ENCODE data around the gene PWP2. TPM values are rescaled to one million over a fixed set of nuclear protein-coding genes. Genes with fewer than 3 reads are reported as not detected.

PWP2 gene
- total RNA-seq, 1 donor from 2014 or later = 20.4 TPM

DNA sequence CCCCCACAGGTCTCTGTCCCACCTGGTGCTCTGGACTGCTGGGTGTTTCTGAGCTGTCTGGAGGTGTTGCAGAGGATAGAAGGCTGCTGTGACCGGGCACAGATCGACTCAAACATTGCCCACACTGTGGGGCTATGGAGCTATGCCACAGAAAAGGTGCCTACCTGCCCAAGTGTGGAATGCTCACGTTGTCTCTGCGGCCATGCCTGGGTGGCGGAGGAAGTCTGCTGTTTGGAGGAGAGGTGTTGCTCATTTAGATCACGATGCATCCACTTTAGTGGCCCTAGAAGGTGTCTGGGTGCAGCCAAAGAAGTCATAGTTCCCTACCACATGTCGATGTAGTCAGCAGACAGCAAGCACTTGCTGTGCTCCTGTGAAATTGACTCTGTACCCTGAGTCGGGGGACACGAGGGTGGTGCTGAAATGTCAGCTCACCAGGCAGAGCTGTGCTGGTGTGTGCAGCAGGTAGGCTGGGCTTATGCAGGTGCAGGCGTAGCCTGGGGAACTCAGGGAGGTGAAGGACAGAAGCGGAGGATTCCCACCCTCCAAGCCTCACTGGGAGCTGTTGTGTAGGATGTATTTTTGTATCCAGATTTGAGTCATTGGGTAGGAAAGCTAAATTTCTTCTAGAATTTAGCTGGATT lies 32.8 kb upstream of the PWP2 start:
- Histone ChIP-seq H3K36me3 (peaks cover 0 to 46% of the 10 kb centered on the region in 2 donors), H3K9me3 (no peaks in the 10 kb centered on the region), H3K27me3 (no peaks in the 10 kb centered on the region), H3K4me1 (no peaks in the 10 kb centered on the region), H3K27ac (no peak overlapping the region), H3K4me3 (no peak overlapping the region)
- TF ChIP-seq POLR2A (IDR thresholded peaks at IDR 0.05) (no peak), POLR2AphosphoS5 (IDR thresholded peaks at IDR 0.05; ENCODE audit: insufficient read depth in 1 of 2, low read depth in 1 of 2) (no peak)
- TF ChIP-seq, protein P1, sequence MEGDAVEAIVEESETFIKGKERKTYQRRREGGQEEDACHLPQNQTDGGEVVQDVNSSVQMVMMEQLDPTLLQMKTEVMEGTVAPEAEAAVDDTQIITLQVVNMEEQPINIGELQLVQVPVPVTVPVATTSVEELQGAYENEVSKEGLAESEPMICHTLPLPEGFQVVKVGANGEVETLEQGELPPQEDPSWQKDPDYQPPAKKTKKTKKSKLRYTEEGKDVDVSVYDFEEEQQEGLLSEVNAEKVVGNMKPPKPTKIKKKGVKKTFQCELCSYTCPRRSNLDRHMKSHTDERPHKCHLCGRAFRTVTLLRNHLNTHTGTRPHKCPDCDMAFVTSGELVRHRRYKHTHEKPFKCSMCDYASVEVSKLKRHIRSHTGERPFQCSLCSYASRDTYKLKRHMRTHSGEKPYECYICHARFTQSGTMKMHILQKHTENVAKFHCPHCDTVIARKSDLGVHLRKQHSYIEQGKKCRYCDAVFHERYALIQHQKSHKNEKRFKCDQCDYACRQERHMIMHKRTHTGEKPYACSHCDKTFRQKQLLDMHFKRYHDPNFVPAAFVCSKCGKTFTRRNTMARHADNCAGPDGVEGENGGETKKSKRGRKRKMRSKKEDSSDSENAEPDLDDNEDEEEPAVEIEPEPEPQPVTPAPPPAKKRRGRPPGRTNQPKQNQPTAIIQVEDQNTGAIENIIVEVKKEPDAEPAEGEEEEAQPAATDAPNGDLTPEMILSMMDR (IDR thresholded peaks at IDR 0.05) = no peak
- no peak for DNase-seq (ENCODE audit: extremely low spot score in 2 of 2)
- intact Hi-C loops (cut with DNase I) = no loop called here

DNA sequence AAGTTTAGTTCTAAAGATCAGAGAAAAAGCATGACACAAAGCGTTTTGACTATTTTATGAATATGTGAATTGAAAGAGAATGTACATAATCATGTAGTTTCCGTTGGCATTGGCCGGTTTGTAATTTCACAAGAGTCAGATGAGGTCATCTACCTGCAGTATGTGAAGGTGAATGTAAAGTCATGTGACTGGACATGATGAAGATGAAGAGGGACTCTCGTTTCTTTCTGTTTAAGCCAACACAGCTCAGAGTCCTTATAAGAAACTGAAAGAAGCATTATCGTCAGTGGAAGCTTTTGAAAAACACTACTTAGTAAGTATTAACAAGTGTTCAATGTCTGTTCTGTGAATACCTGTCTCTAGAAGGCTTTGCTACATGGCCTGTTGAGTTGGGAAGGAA lies 30.9 kb upstream of the PWP2 start:
- intact Hi-C loops (cut with DNase I) = no loop called here
- DNase-seq (ENCODE audit: extremely low spot score in 2 of 2) = no peak
- Histone ChIP-seq H3K4me1 (no peaks in the 10 kb centered on the region), H3K4me3 (no peak overlapping the region), H3K36me3 (peaks cover 0 to 62% of the 10 kb centered on the region in 2 donors), H3K27ac (no peak overlapping the region), H3K9me3 (no peaks in the 10 kb centered on the region), H3K27me3 (no peaks in the 10 kb centered on the region)
- TF ChIP-seq POLR2A (IDR thresholded peaks at IDR 0.05) (no peak), POLR2AphosphoS5 (IDR thresholded peaks at IDR 0.05; ENCODE audit: insufficient read depth in 1 of 2, low read depth in 1 of 2) (no peak)
- TF ChIP-seq, protein P1 (IDR thresholded peaks at IDR 0.05) = no peak

DNA sequence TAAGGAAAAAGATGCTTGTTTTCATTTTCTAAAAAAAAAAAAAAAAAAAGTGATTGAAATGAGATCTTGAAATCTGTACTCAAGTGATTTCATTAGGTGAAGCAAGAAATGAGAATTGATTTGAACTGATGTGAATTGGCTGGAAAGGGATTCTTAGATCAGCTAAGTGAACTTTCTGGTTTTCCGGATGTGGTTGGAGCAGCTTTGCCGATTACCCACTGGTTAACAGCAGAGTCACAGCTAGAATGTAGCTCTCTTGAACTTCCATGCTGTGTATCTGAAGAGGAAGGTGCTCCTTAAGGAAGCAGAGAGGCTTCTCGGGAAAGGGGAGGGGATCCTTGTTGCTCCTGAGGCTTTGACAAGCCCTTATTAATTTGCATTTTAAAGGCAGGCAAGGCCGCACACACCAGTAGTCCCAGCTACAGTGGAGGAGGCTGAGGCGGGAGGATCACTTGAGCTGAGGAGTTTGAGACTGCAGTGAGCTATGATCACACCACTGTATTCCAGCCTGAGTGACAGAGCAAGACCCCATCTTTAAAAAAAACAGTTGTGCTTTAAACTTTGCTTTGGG lies 28.7 kb upstream of the PWP2 start:
- Histone ChIP-seq H3K27ac (no peak overlapping the region), H3K4me3 (no peak overlapping the region), H3K27me3 (no peaks in the 10 kb centered on the region), H3K4me1 (peaks cover 6% of the 10 kb centered on the region), H3K36me3 (peaks cover 0 to 80% of the 10 kb centered on the region in 2 donors), H3K9me3 (no peaks in the 10 kb centered on the region)
- intact Hi-C loops (cut with DNase I) = no loop called here
- no peak for DNase-seq (ENCODE audit: extremely low spot score in 2 of 2)
- TF ChIP-seq POLR2AphosphoS5 (IDR thresholded peaks at IDR 0.05; ENCODE audit: insufficient read depth in 1 of 2, low read depth in 1 of 2) (no peak), POLR2A (IDR thresholded peaks at IDR 0.05) (no peak)
- TF ChIP-seq, protein P1 (IDR thresholded peaks at IDR 0.05) = no peak

DNA sequence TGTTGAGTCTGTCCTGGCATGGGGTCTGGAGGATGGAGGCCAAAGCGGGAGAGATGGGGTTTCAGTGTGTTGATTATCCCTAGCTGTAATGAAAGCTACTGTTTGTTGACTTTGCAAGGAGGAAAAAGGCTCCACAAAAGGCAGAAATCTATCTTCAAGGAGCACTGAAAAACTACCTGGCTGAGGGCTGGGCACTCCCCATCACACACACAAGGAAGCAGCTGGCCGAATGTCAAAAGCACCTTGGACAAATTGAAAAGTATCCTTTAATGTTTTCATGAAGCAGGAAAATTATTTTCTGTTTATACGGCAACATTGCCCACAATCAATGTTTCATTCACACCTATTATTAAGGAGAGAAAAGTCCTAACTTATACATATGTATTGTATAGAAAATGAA lies 27.8 kb upstream of the PWP2 start:
- Histone ChIP-seq H3K36me3 (peaks cover 0 to 85% of the 10 kb centered on the region in 2 donors), H3K4me3 (no peak overlapping the region), H3K27ac (no peak overlapping the region), H3K9me3 (no peaks in the 10 kb centered on the region), H3K4me1 (peaks cover 6% of the 10 kb centered on the region), H3K27me3 (no peaks in the 10 kb centered on the region)
- intact Hi-C loops (cut with DNase I) = no loop called here
- TF ChIP-seq POLR2AphosphoS5 (IDR thresholded peaks at IDR 0.05; ENCODE audit: insufficient read depth in 1 of 2, low read depth in 1 of 2) (no peak), POLR2A (IDR thresholded peaks at IDR 0.05) (no peak)
- TF ChIP-seq, protein P1 (IDR thresholded peaks at IDR 0.05) = no peak
- no peak for DNase-seq (ENCODE audit: extremely low spot score in 2 of 2)

DNA sequence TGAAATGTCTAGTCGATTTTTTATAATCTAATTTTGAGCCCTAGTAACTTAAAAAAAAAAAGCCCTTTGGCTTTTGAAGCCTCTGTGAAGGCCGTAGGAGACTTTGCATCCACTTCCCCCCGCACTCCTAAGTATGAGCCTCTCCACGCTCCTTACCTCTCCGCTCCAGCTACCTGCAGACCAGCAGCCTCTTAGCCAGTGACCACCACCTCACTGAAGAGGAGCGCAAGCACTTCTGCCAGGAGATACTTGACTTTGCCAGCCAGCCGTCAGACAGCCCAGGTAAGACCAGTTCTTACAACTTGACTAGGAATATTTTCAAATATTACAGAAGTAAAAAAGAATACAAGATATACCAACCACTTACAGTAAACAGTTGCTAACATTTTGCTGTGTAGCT lies 27.4 kb upstream of the PWP2 start:
- Histone ChIP-seq H3K27ac (no peak overlapping the region), H3K27me3 (no peaks in the 10 kb centered on the region), H3K9me3 (no peaks in the 10 kb centered on the region), H3K36me3 (peaks cover 0 to 82% of the 10 kb centered on the region in 2 donors), H3K4me3 (no peak overlapping the region), H3K4me1 (peaks cover 10% of the 10 kb centered on the region)
- DNase-seq (ENCODE audit: extremely low spot score in 2 of 2) = no peak
- intact Hi-C loops (cut with DNase I) = no loop called here
- no peak for TF ChIP-seq POLR2A (IDR thresholded peaks at IDR 0.05)
- TF ChIP-seq, protein P1 (IDR thresholded peaks at IDR 0.05) = no peak
- no peak for TF ChIP-seq POLR2AphosphoS5 (IDR thresholded peaks at IDR 0.05; ENCODE audit: insufficient read depth in 1 of 2, low read depth in 1 of 2)
